ENCODE results near the gene ARHGEF5. TPM values are rescaled to one million over a fixed set of nuclear protein-coding genes. Genes with fewer than 3 reads are reported as not detected.
A peak's percentile ranks its signal among the peaks of the same experiment; 100 is the strongest.
"Not testable (repeated sequence)": the region's sequence is repeated elsewhere in the genome, so short reads cannot be mapped to it uniquely, and the experiment has no call there.

The ARHGEF5 gene
- total RNA-seq, 1 experiment from 2014 or later = not detected

DNA sequence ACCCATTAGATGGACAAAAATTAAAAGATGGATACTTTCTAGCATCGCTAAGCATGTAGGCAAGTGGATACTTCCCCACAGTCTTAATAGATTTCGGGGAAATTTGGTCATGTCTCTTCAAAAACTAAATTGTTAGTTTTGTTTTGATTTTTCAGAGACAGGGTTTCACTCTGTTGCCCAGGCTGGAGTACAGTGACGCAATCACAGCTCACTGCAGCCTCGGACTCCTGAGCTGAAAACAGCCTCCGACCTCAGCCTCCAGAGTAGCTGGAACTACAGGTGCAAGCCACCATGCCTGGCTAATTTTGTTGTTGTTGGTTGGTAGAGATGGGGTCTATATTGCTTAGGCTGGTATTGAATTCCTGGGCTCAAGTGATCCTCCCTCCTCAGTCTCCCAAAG lies 29.3 kb upstream of the ARHGEF5 start:
- H3K4me1 ChIP-seq (ENCODE audit: low read length); H3K79me2 ChIP-seq (ENCODE audit: low read length); H3K4me3 ChIP-seq (ENCODE audit: low read length); H3K27me3 ChIP-seq (ENCODE audit: low read length); H3K9me3 ChIP-seq (ENCODE audit: low read length); H3K4me2 ChIP-seq (ENCODE audit: low read depth, low read length, poor library complexity, severe bottlenecking); H4K20me1 ChIP-seq (ENCODE audit: insufficient read depth, low read depth, low read length); H3K36me3 ChIP-seq (ENCODE audit: insufficient read depth, low read length); H3K27ac ChIP-seq (ENCODE audit: low read length); H2AFZ ChIP-seq (ENCODE audit: low read length); H3K9ac ChIP-seq (ENCODE audit: low read length); H3K9me2 ChIP-seq (replicated peaks; ENCODE audit: insufficient read depth, low read length); DNase-seq: not testable (repeated sequence)

GRCh38 chr7:144330044-144330443 lies 25.2 kb upstream of the ARHGEF5 start:
- not testable (repeated sequence) for DNase-seq; H3K79me2 ChIP-seq (ENCODE audit: low read length); H3K27me3 ChIP-seq (ENCODE audit: low read length); H2AFZ ChIP-seq (ENCODE audit: low read length); H3K36me3 ChIP-seq (ENCODE audit: insufficient read depth, low read length); H3K9me2 ChIP-seq (replicated peaks; ENCODE audit: insufficient read depth, low read length); H3K9ac ChIP-seq (ENCODE audit: low read length); H3K4me3 ChIP-seq (ENCODE audit: low read length); H4K20me1 ChIP-seq (ENCODE audit: insufficient read depth, low read depth, low read length); H3K9me3 ChIP-seq (ENCODE audit: low read length); H3K27ac ChIP-seq (ENCODE audit: low read length); H3K4me1 ChIP-seq (ENCODE audit: low read length); H3K4me2 ChIP-seq (ENCODE audit: low read depth, low read length, poor library complexity, severe bottlenecking)

DNA sequence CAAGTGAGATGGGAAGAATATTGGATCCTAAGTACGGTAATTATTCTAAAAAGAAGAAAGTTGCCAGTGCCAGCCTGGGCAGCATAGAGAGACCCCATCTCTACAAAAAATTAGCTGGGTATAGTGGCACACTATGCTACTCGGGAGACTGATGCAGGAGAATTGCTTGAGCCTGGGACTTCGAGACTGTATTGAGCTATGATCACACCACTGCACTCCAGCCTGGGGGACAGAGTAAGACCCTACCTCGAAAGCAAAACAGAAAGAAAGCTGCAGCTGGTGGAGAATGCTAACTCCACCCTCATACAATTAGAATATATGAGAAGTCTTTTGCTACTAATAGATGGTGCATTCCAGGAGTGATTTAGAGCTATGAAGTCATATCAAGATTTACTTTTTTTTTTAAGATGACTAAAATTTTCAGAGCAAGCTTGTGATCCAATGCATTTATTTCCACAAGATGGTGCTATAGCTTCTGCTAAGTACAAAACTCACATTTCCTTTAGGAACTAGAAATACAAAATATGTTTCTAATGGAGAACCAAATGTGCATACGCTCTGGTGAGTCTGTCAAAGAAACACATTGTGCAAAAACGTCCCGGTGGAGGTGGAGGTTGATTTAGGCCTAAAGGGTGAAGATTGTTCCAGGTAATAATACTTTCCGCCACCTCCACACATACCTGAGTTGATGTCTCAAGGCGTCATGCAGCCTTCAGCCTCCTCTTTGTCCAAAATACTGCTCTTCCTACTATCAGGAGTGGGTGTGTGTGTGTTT lies 23.8 kb upstream of the ARHGEF5 start:
- H3K79me2 ChIP-seq (ENCODE audit: low read length); H2AFZ ChIP-seq (ENCODE audit: low read length); H4K20me1 ChIP-seq (ENCODE audit: insufficient read depth, low read depth, low read length); DNase-seq; H3K27ac ChIP-seq (ENCODE audit: low read length); H3K27me3 ChIP-seq (ENCODE audit: low read length); H3K4me1 ChIP-seq (ENCODE audit: low read length); H3K36me3 ChIP-seq (ENCODE audit: insufficient read depth, low read length); H3K9ac ChIP-seq (ENCODE audit: low read length); H3K9me2 ChIP-seq (replicated peaks; ENCODE audit: insufficient read depth, low read length); H3K9me3 ChIP-seq (ENCODE audit: low read length); H3K4me2 ChIP-seq (ENCODE audit: low read depth, low read length, poor library complexity, severe bottlenecking); H3K4me3 ChIP-seq (ENCODE audit: low read length): not testable (repeated sequence)

- H3K27ac ChIP-seq (ENCODE audit: low read length) = not testable (repeated sequence)
These were observed 23.3 kb upstream of the ARHGEF5 start for GRCh38 chr7:144331996-144332288.

GRCh38 chr7:144348625-144349024 lies 6.6 kb upstream of the ARHGEF5 start:
- H3K27me3 ChIP-seq (ENCODE audit: low read length); H3K79me2 ChIP-seq (ENCODE audit: low read length); DNase-seq; H4K20me1 ChIP-seq (ENCODE audit: insufficient read depth, low read depth, low read length); H3K4me3 ChIP-seq (ENCODE audit: low read length); H3K9ac ChIP-seq (ENCODE audit: low read length); H3K27ac ChIP-seq (ENCODE audit: low read length); H2AFZ ChIP-seq (ENCODE audit: low read length); H3K4me1 ChIP-seq (ENCODE audit: low read length); H3K9me3 ChIP-seq (ENCODE audit: low read length); H3K4me2 ChIP-seq (ENCODE audit: low read depth, low read length, poor library complexity, severe bottlenecking); H3K9me2 ChIP-seq (replicated peaks; ENCODE audit: insufficient read depth, low read length); H3K36me3 ChIP-seq (ENCODE audit: insufficient read depth, low read length): not testable (repeated sequence)

More at GRCh38 chr7:144331996-144332288, 23.3 kb upstream of the ARHGEF5 start:
- H3K4me3 ChIP-seq (ENCODE audit: low read length); H3K36me3 ChIP-seq (ENCODE audit: insufficient read depth, low read length); H3K4me2 ChIP-seq (ENCODE audit: low read depth, low read length, poor library complexity, severe bottlenecking); H3K9me2 ChIP-seq (replicated peaks; ENCODE audit: insufficient read depth, low read length); H3K4me1 ChIP-seq (ENCODE audit: low read length); H3K27me3 ChIP-seq (ENCODE audit: low read length); H3K79me2 ChIP-seq (ENCODE audit: low read length); H3K9ac ChIP-seq (ENCODE audit: low read length); H2AFZ ChIP-seq (ENCODE audit: low read length); H4K20me1 ChIP-seq (ENCODE audit: insufficient read depth, low read depth, low read length); H3K9me3 ChIP-seq (ENCODE audit: low read length): not testable (repeated sequence)
- DNase-seq = peak; percentile 14

GRCh38 chr7:144351667-144352066 lies 3.5 kb upstream of the ARHGEF5 start:
- not testable (repeated sequence) for H4K20me1 ChIP-seq (ENCODE audit: insufficient read depth, low read depth, low read length); H3K27me3 ChIP-seq (ENCODE audit: low read length); H3K4me1 ChIP-seq (ENCODE audit: low read length); H3K9me2 ChIP-seq (replicated peaks; ENCODE audit: insufficient read depth, low read length); H3K9me3 ChIP-seq (ENCODE audit: low read length); H3K36me3 ChIP-seq (ENCODE audit: insufficient read depth, low read length); H3K4me2 ChIP-seq (ENCODE audit: low read depth, low read length, poor library complexity, severe bottlenecking); H3K4me3 ChIP-seq (ENCODE audit: low read length); H3K9ac ChIP-seq (ENCODE audit: low read length); DNase-seq; H3K27ac ChIP-seq (ENCODE audit: low read length); H3K79me2 ChIP-seq (ENCODE audit: low read length); H2AFZ ChIP-seq (ENCODE audit: low read length)

DNA sequence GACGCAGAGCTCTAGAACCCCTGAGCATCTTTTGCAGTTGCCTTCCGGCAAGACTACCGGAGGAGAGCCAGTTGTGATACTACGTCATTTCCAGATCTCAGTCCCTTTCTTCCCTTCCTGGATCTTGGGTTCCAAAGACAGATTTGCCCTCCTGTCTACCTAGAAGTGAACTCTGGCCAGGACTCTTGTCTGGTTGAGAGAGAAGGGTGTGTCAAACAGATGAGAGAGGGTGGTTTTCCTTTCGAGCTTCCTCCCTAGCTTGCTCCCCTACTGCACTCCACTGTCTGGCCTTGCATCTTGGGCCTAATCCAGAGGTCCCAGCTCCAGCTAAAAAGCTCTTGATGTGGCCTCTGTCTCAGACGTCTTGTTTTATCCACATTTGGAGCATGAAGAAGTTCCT lies 983 bp downstream of the ARHGEF5 start:
- DNase-seq; H3K4me2 ChIP-seq (ENCODE audit: low read depth, low read length, poor library complexity, severe bottlenecking); H3K9me2 ChIP-seq (replicated peaks; ENCODE audit: insufficient read depth, low read length): not testable (repeated sequence)

DNA sequence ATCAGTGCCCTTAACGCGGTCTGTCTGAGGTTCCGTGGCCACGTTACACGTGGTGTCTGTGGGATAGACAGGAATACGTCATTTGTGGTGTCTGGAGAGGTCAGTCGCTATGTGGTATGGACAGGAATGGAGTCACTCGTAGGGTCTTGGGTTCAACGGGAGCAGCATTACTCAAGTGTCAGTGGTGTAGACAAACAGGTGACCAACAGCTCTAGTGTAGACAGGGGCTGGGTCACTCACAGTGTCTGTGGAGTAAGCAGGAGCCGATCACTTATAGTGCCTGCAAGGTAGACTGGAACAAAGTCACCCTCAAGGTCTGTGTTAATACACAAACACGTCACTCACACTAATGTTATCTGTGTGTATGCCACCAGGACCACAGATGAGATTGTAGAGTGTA lies 1.7 kb downstream of the ARHGEF5 start:
- not testable (repeated sequence) for H4K20me1 ChIP-seq (ENCODE audit: insufficient read depth, low read depth, low read length); DNase-seq; H3K36me3 ChIP-seq (ENCODE audit: insufficient read depth, low read length); H3K4me2 ChIP-seq (ENCODE audit: low read depth, low read length, poor library complexity, severe bottlenecking); H3K27ac ChIP-seq (ENCODE audit: low read length); H3K9me2 ChIP-seq (replicated peaks; ENCODE audit: insufficient read depth, low read length); H3K9me3 ChIP-seq (ENCODE audit: low read length); H3K4me1 ChIP-seq (ENCODE audit: low read length); H3K27me3 ChIP-seq (ENCODE audit: low read length); H2AFZ ChIP-seq (ENCODE audit: low read length); H3K9ac ChIP-seq (ENCODE audit: low read length); H3K4me3 ChIP-seq (ENCODE audit: low read length); H3K79me2 ChIP-seq (ENCODE audit: low read length)

More for the DNA sequence above, 983 bp downstream of the ARHGEF5 start:
- not testable (repeated sequence) for H3K79me2 ChIP-seq (ENCODE audit: low read length); H2AFZ ChIP-seq (ENCODE audit: low read length); H3K4me3 ChIP-seq (ENCODE audit: low read length); H3K9me3 ChIP-seq (ENCODE audit: low read length); H3K27ac ChIP-seq (ENCODE audit: low read length); H3K4me1 ChIP-seq (ENCODE audit: low read length); H3K36me3 ChIP-seq (ENCODE audit: insufficient read depth, low read length); H3K27me3 ChIP-seq (ENCODE audit: low read length); H4K20me1 ChIP-seq (ENCODE audit: insufficient read depth, low read depth, low read length); H3K9ac ChIP-seq (ENCODE audit: low read length)

- H2AFZ ChIP-seq (ENCODE audit: low read length); H3K9ac ChIP-seq (ENCODE audit: low read length); H3K27me3 ChIP-seq (ENCODE audit: low read length); H4K20me1 ChIP-seq (ENCODE audit: insufficient read depth, low read depth, low read length); H3K4me1 ChIP-seq (ENCODE audit: low read length); H3K4me3 ChIP-seq (ENCODE audit: low read length); H3K4me2 ChIP-seq (ENCODE audit: low read depth, low read length, poor library complexity, severe bottlenecking); H3K36me3 ChIP-seq (ENCODE audit: insufficient read depth, low read length); H3K27ac ChIP-seq (ENCODE audit: low read length); H3K9me2 ChIP-seq (replicated peaks; ENCODE audit: insufficient read depth, low read length); H3K9me3 ChIP-seq (ENCODE audit: low read length); H3K79me2 ChIP-seq (ENCODE audit: low read length); DNase-seq: not testable (repeated sequence)
These were observed 6.9 kb downstream of the ARHGEF5 start for GRCh38 chr7:144362061-144362460.
